ENCODE data around the gene AVPR2.

The AVPR2 gene

DNA sequence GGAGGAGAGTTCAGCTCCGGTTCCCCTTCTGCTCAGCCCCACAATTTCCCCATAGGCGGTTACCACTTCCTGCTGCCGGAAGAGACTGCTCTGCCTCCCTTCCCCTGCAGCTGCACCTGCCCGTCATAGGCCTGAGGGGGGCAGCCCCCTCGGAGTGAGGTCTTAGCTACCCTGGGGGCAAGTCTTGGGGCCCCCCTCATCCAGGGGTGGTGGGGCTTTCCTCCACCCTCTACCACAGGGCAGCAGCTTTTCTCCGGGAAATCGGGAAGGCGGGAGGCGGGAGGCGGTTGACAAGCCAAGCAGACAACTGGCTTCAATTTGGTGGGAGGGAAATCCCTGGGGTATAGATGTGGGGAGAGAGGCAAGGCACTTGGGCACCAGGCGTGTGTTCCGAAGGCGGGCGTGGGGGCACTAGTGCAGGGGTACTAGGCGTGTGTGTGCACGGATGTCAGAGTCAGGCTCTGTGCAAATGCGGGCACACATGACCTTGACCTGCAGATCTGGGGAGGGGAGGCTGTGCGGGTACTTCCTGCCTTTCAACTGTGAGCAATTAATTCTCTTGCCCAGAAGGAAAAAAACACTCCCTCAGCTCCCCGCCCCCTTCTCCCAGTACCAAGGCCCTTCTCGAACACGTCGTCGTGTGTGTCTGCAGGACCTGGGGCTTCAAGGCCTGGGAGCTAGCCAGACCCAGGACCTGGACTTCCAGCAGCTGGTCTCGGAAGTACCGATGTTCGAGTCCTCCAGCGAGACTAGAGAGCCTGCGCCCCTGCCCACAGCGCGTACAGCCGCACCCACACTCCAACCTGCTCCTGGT, 22.6 kb downstream of the AVPR2 start:
- DNase-seq (ENCODE audit: low read depth, low spot score): peak; percentile 90
- H3K4me3 ChIP-seq (ENCODE audit: low read length): peak overlapping the region; percentile 85

GRCh38 chrX:153927672-153927921, 23.1 kb downstream of the AVPR2 start:
- DNase-seq (ENCODE audit: low read depth, low spot score): no peak
- peak overlapping the region; percentile 85 for H3K4me3 ChIP-seq (ENCODE audit: low read length)

GRCh38 chrX:153927922-153928760, 23.7 kb downstream of the AVPR2 start:
- peak; percentile 96 for DNase-seq (ENCODE audit: low read depth, low spot score)
- H3K4me3 ChIP-seq (ENCODE audit: low read length): peak overlapping the region; percentile 85

DNA sequence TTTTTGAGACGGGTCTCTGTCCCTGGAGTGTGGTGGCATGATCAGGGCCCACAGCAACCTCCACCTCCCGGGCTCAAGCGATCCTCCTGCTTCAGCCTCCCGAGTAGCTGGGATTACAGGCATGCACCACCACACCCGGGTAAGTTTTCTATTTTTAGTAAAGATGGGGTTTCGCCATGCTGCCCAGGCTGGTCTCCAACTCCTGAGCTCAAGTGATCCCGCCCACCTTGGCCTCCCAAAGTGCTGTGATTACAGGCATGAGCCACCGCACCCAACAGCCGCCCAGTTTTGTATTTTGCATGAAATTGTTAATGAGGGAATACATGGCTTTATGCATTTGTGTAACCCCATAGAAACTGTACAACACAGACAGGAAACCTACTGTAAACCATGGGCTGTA, 24.4 kb downstream of the AVPR2 start:
- H3K4me3 ChIP-seq (ENCODE audit: low read length): peak overlapping the region; percentile 51
- no peak for DNase-seq (ENCODE audit: low read depth, low spot score)

DNA sequence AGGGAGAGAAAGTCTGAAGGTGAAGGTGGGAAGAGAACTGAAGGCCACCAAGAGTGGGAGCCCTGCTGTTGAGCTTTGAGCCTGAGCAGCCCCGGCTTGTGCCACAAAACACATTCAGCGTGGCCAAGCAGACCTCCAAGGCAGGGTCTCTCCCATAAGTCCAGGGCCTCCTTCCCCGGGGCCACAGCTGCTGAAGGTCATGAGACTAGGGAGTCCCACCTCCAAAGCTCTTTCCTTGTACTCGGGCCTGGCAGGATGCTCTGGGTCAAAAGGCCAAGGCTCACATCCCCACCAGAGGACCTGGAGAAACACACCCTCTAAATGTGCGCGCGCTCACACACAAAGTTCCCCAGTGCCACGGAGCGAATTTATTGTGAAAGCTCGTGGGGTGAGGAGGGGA, 25.1 kb downstream of the AVPR2 start:
- peak overlapping the region; percentile 51 for H3K4me3 ChIP-seq (ENCODE audit: low read length)

DNA sequence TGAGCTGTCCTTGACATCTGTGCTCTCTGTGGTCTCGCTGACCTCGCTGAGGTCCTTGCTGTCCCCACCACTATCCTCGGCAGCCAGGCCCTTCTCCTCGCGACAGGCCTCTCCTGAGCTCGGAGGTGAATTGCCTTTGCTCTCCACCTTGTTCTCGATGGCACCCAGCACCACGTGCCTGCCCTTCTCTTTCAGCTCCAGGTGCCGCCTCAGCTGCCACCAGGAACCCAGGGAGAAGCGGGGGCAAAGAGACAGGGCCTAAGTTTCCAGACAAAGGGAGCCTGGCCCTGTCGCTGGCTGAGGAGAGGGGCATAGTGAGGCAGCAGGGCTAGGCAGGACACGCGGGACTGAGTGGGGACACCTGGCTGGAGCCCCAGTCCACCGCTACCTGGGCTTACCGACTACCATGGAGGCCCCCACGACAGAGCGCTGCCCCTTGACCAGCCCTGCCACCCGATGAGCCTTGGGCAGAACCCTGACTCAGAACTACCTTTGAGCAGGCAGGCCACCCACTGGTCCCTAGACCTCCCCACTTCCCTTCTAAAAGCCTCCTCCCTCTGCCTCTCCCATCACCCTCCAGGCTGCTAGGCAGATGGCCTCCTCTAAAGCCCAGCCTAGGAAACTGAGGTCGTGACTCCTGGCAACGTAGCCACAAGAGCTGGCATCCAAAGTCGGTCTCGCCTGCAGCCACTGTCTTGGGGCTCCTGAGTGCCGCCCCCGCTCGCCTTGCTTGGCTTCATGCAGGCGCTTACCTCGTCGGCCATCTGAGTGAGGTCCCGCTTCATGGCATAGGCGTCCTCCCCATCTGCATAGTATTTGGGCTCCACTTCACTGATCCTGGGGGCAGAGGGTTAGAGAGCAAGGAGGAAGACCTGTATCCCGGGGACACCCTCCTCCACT, 25.8 kb downstream of the AVPR2 start:
- no peak for DNase-seq (ENCODE audit: low read depth, low spot score)
- no peak overlapping the region for H3K4me3 ChIP-seq (ENCODE audit: low read length)

More for the DNA sequence above, 25.1 kb downstream of the AVPR2 start:
- no peak for DNase-seq (ENCODE audit: low read depth, low spot score)

DNA sequence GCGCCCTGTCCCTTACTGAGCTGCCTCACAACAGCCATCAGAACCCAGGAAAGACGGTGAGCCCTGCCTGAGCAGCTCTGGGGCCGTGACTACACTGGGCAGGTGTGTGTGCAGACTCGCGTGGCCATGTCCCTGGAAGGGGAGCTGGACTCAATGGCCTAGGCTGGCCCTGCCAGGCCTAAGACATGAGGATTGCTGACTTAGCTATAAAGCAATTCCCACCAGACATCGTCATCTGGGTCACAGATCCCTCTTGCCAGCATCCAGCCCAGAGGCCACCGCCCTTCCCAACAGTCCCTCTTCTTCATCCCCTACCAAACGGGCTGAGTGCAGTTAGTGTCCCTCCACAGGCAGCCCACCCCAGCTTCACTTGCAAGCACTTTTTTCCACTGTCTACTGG, 26.7 kb downstream of the AVPR2 start:
- no peak for DNase-seq (ENCODE audit: low read depth, low spot score)
- H3K4me3 ChIP-seq (ENCODE audit: low read length): no peak overlapping the region

DNA sequence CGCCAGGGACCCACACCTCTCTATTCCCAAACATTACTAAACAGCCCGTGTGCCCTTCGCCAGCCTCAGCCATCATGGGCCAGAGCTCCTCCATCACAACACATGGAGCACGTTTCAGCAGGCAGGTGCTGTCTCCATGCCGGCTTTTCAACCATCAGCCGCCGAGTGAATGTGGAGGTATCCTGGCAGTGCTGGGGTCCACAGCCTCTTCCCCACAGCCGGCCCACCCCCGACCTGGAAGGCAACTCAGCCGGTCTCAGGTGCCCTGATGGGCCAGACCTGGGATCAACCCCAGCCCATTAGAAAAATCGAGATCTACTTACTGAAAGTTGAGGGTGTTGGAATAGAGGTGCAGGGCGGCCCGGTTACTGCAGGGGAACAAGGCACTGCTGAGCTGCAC, 27.3 kb downstream of the AVPR2 start:
- H3K4me3 ChIP-seq (ENCODE audit: low read length): no peak overlapping the region
- DNase-seq (ENCODE audit: low read depth, low spot score): no peak

DNA sequence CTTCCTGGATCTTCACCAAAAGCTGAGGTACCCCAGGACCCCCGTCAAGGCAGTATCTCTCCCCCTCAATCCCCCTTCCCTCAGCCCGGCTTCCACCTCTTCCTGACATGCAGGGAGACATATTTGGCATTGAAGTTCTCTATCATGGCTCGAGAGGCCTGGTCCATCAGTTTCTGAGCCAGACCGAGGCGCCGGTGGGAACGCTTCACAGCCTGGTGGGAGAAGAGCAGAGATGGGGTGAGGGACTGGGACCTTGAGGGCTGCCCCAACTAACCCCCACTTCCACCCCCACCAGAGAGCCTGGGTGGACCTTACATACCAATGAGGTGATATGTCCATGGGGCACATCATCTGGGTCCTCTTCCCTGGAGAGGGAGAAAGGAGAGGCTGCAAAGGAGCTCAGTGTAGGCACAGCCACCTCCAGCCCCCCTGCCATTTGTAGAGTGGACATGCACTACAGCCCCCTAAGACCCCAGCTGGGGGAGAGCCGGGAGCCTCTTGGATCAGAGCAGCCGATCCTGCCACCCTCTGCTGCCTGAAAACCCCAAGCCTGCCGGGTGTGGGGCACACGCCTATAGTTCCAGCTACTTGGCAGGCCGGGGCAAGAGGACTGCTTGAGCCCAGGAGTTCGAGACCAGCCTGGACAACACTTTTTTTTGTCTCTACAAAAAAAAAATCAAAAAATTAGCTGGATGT, 27.9 kb downstream of the AVPR2 start:
- DNase-seq (ENCODE audit: low read depth, low spot score): no peak
- H3K4me3 ChIP-seq (ENCODE audit: low read length): no peak overlapping the region

DNA sequence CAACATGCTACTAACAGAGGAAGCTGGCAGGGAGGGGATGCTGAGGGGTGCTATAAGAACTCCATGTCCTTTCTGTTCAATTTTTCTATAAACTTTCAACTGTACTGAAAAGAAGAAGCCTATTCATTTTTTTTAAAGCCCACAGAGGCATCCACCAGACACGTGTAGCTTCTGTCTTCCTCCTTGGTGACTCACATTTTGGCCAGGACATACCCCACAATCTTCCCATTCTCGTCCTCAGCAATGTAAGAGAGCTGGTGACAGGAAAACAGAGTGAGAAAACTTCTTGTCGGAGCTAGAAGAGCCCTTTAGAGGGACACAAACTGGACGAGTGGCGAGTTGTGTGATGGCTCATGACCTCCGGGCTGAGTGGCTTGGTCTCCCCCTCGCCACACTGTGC, 29.3 kb downstream of the AVPR2 start:
- no peak for DNase-seq (ENCODE audit: low read depth, low spot score)
- peak overlapping the region; percentile 63 for H3K4me3 ChIP-seq (ENCODE audit: low read length)

DNA sequence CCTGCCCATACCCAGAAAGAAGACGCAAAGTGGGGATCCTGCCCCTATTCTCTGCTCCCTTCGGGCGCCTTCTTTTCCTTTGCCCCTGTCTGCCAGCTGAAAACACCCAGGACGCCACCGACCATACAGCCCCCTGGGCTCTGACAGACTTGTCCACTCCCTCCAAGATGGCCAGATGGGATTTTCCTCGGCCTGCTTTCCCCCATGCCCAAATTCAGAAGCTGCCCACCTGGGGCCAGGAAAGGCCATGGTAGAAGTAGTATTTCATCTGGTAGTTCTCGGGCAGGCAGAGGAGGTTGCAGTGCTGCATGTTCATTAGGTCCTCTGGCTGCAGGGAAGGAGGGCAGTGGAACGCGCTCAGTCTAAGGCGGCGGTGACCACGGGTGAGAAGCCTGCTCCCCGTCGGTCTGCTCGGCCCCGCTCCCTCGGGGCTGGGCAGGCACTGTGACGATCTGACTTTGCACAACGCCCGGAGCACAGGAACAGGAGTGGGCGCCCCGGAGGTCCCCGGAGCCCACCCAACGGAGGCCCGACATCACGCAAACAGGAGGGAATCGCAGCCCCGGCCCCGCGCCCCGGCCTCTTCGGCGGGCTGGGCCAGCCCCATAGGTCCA, 29.8 kb downstream of the AVPR2 start:
- no peak for DNase-seq (ENCODE audit: low read depth, low spot score)
- H3K4me3 ChIP-seq (ENCODE audit: low read length): peak overlapping the region; percentile 63

GRCh38 chrX:153934762-153935325, 30.4 kb downstream of the AVPR2 start, which contains the start of gene NAA10:
Gene NAA10, minus strand, starts transcription at chrX:153935037. Its CDS starts 133 bp downstream, at chrX:153934904.
- DNase-seq (ENCODE audit: low read depth, low spot score): no peak
- H3K4me3 ChIP-seq (ENCODE audit: low read length): peak within 1 kb of the TSS; percentile 63

DNA sequence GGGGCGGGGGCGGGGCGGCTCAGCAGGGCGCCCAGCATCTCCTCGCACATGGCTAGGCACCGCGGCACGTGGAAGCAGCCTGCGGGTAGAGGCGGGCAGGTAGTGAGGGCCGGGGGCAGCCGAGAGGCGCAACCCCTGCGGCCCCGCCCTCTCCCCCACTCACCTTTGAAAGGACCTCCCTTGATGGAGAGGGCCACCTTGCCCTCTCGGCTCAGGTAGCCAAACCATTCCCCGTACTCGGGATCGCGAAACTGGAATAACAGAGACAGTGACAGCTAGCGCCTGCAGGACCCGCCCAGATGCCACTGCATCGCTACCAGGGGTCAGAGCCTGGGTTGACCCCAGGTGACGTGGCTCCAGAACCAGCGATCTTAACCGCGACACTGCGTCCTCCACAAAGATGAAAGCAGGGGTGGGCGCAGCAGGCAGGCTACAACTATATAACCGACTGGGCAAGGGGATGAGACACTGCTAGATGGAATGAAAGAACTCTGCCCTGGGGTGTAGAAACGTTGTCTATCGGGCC, 30.9 kb downstream of the AVPR2 start:
- peak overlapping the region; percentile 50 for H3K4me3 ChIP-seq (ENCODE audit: low read length)
- DNase-seq (ENCODE audit: low read depth, low spot score): no peak

DNA sequence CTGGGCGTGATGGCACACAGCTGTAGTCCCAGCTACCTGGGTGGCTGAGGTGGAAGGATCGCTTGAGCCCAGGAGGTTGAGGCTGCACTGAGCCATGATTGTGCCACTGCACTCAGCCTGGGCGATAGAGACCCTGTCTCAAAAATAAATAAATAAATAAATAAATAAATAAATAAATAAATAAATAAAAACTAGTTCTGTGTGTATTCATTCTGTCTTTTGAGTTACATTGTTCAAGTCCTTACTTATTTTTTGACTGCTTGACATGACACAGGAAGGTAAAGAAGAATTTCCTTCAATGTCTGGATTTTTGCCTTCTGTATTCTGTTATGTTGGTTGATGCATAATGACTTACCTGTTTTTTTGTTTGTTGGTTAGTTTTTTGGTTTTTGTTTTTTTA, 32.6 kb downstream of the AVPR2 start:
- H3K4me3 ChIP-seq (ENCODE audit: low read length): no peak overlapping the region
- DNase-seq (ENCODE audit: low read depth, low spot score): no peak

DNA sequence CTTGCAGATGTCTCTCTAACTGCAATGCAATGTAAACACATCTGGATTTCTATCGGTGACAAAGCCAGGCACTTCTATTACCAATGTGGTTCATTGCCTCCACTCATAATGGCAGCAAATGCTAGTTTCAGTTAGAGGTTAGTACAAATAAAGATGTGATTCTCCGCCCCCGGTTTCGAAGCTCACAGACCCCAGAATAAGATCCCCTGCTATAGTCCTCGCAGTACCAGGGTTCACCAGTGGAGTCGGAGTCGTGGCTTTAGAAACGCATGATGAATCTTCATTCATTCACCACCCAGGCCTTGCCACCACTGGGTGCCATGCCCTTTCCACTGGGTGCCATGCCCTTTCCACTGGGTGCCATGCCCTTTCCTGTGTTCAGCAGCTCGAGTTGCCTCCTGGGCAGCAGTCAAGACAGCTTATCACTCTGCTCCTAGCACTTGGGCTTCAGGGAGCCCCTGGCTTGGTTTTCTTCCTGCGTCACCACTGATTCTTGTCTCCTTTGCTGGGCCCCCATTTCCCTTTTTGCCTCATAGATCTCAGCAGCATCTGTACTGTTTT, 33.8 kb downstream of the AVPR2 start:
- DNase-seq (ENCODE audit: low read depth, low spot score): peak; percentile 15
- no peak overlapping the region for H3K4me3 ChIP-seq (ENCODE audit: low read length)

DNA sequence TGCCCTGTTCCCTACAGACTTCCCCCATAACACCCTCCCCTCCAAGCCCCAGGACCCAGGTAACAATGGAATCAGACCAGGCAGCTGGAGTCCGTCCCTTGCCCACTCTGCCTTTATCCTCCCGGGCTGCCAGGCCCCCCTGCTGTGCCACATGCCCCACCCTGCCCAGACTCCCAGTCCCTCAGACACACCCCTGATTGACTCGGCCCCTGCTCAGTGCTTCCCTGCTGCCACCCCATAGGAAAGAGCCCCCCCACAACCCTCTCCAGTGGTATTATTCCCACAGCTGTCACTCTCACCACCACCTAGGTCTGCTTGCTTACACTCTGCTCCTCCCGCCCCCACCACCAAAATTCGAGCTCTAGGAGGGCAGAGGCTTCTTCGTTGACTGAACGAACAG, 35.1 kb downstream of the AVPR2 start:
- H3K4me3 ChIP-seq (ENCODE audit: low read length): no peak overlapping the region
- no peak for DNase-seq (ENCODE audit: low read depth, low spot score)

- H3K4me3 ChIP-seq (ENCODE audit: low read length): no peak overlapping the region
- DNase-seq (ENCODE audit: low read depth, low spot score): no peak
Observed at GRCh38 chrX:153941336-153942252, 37.1 kb downstream of the AVPR2 start.
